GM12872 (cell line): ENCODE results near the gene IYD.

Source experiments
- TF ChIP-seq, protein P1 (sequence below): IDR thresholded peaks from 3 replicates; pipeline ENCODE4 v1.5.1; 2011; ENCODE audit warnings: low read depth, mild to moderate bottlenecking, low read length, moderate library complexity; ENCODE audit not compliant: insufficient read depth

IYD gene

DNA sequence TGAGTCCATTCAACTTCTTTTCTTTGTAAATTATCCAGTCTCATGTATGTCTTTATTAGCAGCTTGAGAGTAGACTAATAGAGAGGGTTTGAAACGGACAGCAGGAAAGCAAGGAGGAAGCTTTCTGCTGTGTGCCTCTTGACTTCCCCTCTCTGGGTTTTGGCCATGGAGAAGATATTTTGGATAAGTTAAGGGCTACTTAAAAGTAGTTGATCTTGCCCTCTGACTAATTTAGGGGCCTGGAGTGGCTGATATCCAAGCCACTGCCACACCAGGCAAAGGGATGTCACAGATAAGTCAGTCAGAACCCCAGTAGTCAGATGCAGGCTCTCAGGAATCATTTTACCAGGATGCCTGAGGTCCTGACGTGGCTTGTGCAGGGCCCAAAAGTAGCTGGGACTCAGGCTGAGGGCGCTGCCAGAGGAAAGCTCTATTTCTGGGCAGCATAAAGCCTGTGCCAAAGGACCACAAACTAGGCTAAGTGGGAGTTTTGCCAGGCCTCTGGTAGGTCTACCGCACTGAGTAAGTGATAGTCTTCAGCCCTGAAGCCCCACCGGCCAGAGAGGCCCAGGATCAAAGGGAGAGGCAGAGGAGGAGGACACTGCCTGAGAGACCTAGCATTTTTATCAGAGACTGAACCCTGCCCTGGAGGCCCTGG lies 41.6 kb upstream of the IYD start:
- TF ChIP-seq, protein P1, sequence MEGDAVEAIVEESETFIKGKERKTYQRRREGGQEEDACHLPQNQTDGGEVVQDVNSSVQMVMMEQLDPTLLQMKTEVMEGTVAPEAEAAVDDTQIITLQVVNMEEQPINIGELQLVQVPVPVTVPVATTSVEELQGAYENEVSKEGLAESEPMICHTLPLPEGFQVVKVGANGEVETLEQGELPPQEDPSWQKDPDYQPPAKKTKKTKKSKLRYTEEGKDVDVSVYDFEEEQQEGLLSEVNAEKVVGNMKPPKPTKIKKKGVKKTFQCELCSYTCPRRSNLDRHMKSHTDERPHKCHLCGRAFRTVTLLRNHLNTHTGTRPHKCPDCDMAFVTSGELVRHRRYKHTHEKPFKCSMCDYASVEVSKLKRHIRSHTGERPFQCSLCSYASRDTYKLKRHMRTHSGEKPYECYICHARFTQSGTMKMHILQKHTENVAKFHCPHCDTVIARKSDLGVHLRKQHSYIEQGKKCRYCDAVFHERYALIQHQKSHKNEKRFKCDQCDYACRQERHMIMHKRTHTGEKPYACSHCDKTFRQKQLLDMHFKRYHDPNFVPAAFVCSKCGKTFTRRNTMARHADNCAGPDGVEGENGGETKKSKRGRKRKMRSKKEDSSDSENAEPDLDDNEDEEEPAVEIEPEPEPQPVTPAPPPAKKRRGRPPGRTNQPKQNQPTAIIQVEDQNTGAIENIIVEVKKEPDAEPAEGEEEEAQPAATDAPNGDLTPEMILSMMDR: no peak

DNA sequence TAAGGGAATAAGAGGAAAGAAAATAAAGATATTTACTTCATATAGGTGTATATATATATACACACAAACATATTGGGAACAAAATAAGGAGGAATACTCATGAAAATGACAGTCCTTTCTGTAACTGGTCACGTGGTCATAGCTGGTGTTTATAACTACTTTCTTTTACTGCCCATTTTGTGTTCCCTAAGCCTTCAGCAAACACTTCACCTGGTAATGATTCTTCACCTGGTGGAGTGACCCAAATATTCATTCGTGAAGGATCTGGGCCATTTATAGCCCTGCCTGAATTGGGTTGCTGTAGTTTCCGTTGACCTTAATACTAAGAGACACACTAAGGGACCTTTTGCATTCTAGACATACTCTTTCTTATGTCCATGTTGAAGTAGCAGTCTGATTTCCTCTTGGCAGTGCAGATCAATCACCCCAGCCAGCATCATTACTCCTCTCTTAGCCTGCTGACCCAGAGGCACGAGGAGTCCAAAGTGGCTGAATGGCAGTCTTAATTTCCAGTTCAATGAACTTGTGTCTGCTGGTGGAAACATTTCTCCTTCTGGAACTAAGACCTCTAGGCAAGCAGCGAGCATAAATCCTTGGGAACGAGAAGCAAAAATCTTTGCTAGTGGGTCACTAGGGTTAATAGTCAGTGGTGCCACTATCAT lies 39.9 kb upstream of the IYD start:
- TF ChIP-seq, protein P1: no peak

GRCh38 chr6:150331344-150331743 lies 37.5 kb upstream of the IYD start:
- TF ChIP-seq, protein P1: no peak

DNA sequence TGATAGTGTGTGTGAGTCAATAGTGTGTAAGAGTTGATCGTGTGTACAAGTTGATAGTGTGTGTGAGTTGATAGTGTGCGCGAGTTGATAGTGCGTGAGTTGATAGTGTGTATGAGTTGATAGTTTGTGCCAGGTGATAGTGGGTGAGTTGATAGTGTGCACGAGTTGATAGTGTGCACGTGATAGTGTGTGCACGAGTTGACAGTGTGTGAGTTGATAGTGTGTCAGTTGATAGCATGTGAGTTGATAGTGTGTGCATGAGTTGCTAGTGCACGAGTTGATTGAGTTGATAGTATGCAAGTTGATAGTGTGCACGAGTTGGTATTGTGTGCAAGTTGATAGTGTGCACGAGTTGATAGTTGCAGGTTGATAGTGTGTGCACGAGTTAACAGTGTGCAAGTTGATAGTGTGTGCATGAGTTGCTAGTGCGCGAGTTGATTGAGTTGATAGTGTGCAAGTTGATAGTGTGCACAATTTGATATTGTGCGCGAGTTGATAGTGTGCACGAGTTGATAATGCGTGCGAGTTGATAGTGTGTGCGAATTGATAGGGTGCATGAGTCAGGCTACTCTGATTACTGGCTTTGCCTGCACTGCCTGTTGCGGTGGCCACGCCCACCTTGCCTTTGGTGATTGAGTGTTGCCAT lies 35.8 kb upstream of the IYD start:
- TF ChIP-seq, protein P1: no peak

- TF ChIP-seq, protein P1: no peak
Observed at GRCh38 chr6:150333585-150333941, 35.2 kb upstream of the IYD start.

DNA sequence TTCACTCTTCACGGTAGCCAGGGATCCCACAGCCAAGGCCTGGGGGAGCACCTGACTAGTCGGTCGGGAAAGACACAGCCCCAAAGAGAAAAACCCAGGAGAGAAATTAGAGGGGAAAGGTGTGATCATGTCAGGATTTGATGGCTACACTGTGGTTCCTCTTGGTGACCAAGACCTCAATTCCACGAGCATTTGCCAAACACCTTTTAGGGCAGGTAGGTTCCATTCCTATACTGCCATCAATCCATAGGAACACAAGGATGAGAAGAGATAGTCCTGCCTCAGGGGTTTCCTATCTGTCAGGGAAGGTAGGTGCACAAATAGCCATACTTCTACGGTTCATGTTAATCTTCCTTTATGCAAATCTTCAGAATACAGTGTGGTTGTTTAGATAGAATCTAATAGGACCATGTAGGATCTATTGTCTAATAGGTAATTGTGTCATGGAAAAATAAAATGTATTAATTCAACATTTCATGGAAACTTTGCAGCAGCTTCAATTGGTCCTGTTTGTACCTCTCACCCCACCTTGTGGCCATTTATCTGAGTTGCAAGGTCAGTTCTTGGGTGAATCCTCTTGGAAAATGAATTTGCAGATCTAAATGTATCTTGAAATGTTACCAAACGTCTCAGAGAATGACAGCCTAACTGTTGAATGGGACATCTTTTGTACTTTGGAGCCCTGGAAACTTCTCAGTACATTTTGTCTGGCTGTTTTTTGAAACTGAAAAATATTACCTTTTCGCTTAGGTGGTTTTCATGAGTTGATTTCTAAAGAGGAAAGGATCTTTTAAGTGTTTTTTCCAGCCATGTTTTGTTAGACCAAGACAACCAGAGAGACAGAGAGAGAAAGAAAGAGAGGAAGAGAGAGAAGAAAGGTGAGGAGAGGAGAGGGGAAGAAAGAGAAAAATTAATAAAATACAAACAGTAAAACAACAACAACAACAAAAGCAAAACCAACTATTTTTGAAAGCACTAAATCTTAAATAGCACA lies 33.7 kb upstream of the IYD start:
- TF ChIP-seq, protein P1: peak; percentile 64

DNA sequence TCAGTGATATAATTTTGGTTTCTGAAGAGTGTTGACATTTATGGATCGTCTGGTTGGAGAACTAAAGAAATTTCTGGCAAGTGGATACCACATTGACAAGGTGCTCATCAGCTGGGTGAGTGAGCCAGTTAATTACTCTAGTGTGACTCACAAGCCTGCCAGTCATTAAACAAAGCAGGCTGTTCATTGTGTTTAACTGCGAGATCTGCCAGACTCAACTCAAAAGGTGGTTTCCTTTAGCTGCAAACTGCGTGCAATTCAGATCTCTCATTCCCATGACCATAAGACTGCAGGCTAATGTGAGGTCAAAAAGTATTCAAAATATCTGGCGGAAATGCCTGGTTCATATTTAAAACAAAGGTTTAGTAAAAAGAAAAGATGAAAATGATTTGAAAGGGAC lies 32.5 kb upstream of the IYD start:
- TF ChIP-seq, protein P1: no peak
